Endometrial microvascular endothelial cells (primary cell): Measurements from ENCODE around the gene VWA3A. TPM values are rescaled to one million over a fixed set of nuclear protein-coding genes. Genes with fewer than 3 reads are reported as not detected.
"Not testable (repeated sequence)": the region's sequence is repeated elsewhere in the genome, so short reads cannot be mapped to it uniquely, and the experiment has no call there.

Experiments used
- in situ Hi-C: cut with HindIII; loops from 2 replicates; pipeline ENCODE4 v1.10.0; 2017; ENCODE audit warnings: low sequenced_read_pairs, low pct_unique_long_range_greater_than_20kb; ENCODE audit errors: inconsistent ontology term
- total RNA-seq: library from RNA; depleted of rRNA; stranded (reverse); fragments of >200 nt; gene quantifications from one replicate; pipeline ENCODE4 v1.2.3, GENCODE V29; 2015; ENCODE audit errors: inconsistent ontology term

Gene VWA3A
- total RNA-seq, 1 donor from 2014 or later: not detected

GRCh38 chr16:22077700-22078313, 14.5 kb upstream of the VWA3A start:
- in situ Hi-C loops: loop anchor here (25.0 kb wide), 1 partner anchor 184 kb away; no protein-coding TSS in a partner anchor

GRCh38 chr16:22078656-22079055, 13.7 kb upstream of the VWA3A start:
- in situ Hi-C loops: loop anchor here (25.0 kb wide), 1 partner anchor 184 kb away; no protein-coding TSS in a partner anchor

GRCh38 chr16:22081050-22081449, 11.3 kb upstream of the VWA3A start:
- in situ Hi-C loops: loop anchor here (25.0 kb wide), 1 partner anchor 181 kb away; no protein-coding TSS in a partner anchor

DNA sequence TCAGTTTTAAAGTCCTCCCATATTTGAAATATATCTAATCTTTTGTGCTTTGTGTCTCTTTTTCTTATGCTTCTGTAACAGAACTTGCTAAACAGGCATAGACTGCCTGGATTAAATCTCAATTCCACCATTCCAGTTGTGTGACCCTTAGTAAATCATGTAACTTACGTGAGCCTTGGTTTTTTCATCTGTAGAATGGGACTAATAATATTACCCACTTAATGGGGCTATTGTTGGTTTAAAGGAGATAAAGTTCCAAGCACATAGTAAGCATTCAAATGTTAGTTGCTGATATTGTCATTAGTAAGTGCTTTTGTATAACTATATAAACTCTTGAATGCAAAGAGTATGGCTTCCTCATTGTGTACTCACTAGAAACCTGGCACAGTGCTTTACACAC, 5.9 kb upstream of the VWA3A start:
- in situ Hi-C loops: loop anchor here (25.0 kb wide), 1 partner anchor 176 kb away; no protein-coding TSS in a partner anchor

- in situ Hi-C loops: loop anchor here (25.0 kb wide), 1 partner anchor 174 kb away; no protein-coding TSS in a partner anchor
These were observed 3.7 kb upstream of the VWA3A start for GRCh38 chr16:22088642-22089041.

- in situ Hi-C loops: loop anchor here (25.0 kb wide), 1 partner anchor 172 kb away; no protein-coding TSS in a partner anchor
These were observed 2.4 kb upstream of the VWA3A start for GRCh38 chr16:22089910-22090309.

DNA sequence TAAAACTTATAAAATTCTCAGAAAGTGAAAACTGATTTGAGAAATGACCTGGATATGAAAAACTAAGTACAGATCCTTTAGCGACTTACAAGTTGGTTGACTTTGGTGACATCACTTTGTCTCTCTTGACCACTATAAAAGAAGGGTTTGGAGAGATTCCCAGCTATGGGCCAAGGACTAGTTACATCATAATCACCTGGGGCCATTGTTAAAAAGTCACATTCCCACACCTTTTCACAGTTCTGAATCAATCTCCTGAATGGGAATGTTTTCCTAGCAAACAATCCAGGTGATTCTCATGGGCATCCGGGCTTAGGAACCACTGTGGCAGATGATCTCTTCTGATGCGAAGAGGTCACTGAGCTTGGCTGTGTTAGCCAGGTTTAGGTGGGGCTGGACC, 620 bp upstream of the VWA3A start:
- in situ Hi-C loops: loop anchor here (25.0 kb wide), 1 partner anchor 171 kb away; no protein-coding TSS in a partner anchor

DNA sequence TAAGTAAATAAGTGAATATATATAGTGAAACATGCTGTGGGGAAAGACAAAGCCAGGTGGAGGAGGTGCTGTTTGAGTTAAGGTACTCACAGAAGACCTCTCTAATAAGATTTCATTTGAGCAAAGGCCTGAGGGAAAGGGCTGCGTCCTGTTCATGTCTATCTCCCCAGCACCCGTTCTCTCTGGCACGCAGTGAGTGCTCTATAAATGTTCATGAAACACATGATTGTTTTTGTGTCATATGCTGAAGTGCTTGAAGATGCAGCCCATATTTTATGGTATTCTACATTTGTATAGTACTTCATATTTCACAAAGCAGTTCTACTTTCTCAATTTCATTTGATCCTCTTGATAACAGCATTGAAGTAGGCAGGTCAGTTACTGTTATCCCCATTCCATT, 990 bp downstream of the VWA3A start:
- in situ Hi-C loops: loop anchor here (25.0 kb wide), 1 partner anchor 169 kb away; no protein-coding TSS in a partner anchor

- in situ Hi-C loops: loop anchor here (25.0 kb wide), 1 partner anchor 168 kb away; no protein-coding TSS in a partner anchor
These were observed 1.7 kb downstream of the VWA3A start for GRCh38 chr16:22093996-22094395.

DNA sequence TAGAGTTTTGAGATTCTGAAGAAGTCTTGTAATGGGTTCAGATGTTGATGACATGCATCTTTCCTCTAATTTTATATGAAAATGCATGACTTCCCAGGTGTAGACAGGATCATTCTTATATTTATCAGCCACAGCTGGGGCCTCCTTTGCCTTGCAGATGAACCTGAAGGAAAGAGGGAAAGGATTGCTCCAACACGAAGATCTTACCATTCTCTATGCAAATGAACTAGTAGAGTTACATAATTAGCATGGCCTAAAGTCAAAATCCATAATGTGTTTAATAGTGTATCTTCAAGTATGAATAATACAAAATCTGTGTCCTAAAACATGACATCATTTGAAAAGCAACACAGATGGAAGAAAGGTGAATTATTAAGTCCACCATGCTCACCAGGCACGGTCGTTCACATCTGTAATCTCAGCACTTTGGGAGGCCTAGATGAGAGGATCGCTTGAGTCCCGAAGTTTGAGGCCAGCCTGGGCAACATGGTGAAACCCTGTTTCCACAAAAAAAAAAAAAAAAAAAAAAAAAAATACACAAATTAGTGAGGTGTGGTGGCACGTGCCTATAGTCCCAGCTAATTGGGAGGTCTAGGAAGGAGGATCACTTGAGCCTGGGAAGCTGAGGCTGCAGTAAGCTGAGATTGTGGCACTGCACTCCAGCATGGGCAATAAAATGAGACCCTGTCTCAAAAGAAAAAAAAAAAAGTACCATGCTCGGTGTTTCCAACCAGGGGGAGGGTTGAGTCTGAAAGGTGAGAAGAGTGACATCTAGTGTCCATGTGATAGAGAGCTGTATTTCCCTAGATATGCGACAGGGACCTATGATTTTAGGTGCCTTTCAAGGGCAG, 6.3 kb downstream of the VWA3A start:
- in situ Hi-C loops: loop anchor here (25.0 kb wide), 1 partner anchor 164 kb away; no protein-coding TSS in a partner anchor

DNA sequence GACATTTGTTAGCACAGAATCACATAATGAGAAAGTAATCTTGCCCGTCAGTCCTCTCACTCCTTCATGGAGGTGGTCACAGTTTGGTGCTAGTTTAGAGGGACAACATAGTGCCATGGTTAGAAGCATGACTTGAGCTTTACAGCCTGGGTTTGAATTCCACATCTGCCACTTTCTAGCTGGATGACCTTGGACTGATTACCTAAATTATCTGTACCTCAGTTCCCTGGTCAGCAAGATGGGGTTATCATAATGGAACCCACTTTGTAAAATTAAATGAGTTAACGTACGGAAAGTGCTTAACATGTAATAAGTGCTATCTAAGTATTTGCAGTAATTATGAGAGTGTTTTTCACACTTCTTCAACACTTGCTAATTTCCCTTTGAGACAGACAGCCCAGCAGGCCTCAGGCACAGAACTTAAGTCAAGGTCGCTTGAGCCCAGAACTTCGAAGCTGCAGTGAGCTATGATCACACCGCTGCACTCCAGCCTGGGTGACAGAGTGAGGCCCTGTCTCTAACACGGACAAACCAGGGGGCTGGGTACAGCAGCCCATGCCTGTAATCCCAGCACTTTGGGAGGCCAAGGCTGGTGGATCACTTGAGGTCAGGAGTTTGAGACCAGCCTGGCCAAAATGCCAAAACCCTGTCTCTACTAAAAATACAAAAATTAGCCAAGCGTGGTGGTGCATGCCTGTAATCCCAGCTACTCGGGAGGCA, 7.1 kb downstream of the VWA3A start:
- in situ Hi-C loops: loop anchor here (25.0 kb wide), 1 partner anchor 163 kb away; no protein-coding TSS in a partner anchor

DNA sequence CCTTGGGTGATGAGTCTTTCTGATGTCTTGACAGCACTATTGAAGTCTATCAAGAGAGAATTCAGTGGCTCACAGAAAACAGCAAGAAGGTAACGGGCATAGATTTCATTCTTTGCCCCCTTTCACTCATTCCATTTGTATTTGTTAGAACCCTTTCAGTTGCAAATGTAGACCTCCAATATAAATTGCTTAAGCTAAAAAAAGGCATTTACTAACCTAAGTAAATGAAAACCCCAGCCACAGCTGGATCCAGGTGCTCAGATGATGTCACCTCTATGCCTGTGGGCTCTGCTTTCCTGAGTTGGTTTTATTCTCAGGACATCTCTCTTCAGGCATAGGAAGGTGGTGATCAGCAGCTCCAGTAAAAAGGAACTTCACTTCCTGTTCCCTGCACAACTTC, 11.1 kb downstream of the VWA3A start:
- in situ Hi-C loops: no loop called here

DNA sequence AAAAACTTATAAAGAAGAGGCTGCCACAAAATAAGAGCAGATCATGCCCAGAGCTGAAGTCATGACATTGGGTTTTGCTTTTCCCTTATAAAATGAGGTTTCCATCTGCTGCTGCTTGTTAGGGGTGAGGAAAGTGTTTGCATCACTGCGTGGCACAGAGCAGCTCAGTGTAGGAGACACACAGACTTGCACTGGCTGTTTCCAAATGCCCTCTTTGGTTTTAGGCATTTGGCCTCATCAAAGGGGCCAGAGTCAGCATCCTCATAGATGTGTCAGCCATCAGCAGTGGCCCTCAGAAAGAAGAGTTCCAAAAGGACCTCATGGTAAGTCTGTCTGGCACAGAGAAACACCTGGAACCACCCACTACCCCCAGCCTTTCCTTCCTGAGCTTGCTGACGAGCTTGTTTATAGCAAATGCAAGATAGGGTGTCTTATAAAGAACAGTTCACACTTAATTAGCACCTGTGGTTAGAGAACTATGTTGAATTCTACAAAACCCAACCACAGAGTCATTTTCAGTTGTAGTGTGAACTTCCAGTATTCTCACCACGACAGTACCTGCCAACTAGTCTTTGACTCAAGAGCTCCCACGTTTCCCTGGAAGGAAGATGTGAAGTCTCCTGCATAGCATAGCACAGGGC, 17.0 kb downstream of the VWA3A start:
- in situ Hi-C loops: no loop called here

DNA sequence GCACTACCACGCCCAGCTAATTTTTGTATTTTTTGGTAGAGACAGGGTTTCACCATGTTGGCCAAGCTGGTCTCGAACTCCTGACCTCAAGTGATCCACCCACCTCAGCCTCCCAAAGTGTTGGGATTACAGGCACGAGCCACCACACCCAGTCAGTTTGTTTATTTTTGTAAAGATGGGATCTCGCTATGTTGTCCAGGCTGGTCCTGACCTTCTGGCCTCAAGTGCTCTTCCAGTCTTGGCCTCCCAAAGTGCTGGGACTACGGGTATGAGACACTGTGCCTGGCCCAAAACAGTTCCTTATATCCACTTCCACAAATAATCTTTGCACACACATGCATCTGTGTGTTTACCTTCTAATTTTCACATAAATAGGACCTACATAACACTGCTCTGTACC, 19.3 kb downstream of the VWA3A start:
- in situ Hi-C loops: not testable (repeated sequence)

DNA sequence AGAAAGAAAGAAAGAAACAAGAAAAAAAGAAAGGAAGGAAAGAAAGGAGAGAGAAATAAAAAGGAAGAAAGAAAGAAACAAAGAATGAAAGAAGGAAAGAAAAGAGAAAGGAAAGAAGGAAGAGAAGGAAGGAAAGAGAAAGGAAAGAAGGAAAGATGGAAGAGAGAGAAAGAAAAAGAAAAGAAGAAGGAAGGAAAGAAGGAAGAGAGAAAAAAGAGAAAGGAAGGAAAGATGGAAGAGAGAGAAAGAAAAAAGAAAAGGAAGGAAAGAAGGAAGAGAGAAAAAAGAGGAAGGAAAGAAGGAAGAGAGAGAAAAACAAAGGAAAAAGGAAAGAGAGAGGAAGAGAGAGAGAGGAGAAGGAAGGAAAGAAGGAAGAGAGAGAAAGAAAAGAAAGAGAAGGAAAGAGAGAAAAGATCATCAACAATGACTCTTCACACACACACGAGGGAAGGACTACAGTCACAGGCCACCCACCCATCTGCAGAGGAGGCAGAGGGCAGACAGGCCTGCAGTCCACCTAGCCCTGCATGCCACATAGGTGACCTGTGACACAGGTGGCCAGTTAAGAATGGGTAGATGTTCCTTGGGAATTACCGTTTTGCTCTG, 23.9 kb downstream of the VWA3A start:
- in situ Hi-C loops: no loop called here

DNA sequence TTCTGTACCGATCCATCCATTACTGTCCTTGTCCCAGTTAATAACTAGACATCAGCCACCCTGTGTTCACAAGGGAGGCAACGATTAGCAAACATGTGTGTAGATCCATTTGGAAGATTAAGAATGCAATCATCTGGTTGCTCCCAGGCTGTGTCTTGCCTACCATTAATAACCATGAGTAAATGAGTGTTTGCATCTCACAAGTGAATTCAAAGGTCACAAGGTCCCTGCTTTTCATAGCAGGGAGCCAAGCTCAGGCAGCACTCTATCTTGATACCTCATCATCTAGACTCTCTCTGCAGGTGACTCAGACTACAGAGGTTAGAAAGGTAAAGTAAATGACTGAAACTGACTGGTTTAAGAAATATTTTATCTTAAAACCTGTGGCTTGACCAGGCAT, 25.3 kb downstream of the VWA3A start:
- in situ Hi-C loops: no loop called here

DNA sequence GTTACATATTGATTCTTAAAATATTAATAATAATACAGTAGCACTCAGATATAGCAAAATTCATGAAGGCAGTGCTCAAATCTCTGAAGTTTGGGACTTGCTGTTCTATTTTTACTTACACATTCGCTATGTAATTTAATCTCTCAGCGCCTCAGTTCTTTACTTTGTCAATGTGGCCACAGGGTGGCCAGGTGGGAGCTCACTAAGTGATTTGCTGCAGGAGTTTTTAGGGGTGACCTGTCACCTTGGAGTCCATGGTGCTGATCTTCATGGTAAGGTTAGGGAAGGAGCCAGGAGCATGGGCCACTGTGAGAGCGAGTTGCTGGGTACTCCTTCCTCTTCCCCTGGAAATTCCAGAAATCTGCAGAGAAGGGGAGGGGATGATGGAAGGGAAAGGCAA, 28.1 kb downstream of the VWA3A start:
- in situ Hi-C loops: no loop called here

GRCh38 chr16:22122239-22122638, 29.9 kb downstream of the VWA3A start:
- in situ Hi-C loops: no loop called here
